Neuronal stem cell (in vitro differentiated cells): ENCODE measurements around the gene ZKSCAN1.
A peak's percentile ranks its signal among the peaks of the same experiment; 100 is the strongest.

ENCODE experiments used
- DNase-seq: peaks from one replicate; pipeline ENCODE4 v3.0.0-alpha.2; 2013; ENCODE audit warnings: low spot score
- H2AFZ ChIP-seq: one replicate; pipeline ENCODE4 v1.6.1; 2013; ENCODE audit warnings: mild to moderate bottlenecking, low read length, inconsistent platforms
- H2AK5ac ChIP-seq: 2 replicates; pipeline ENCODE4 v1.6.1; 2013; ENCODE audit warnings: low read depth, mild to moderate bottlenecking, inconsistent platforms, low read length, moderate library complexity, mixed read lengths
- H2BK120ac ChIP-seq: 2 replicates; pipeline ENCODE4 v1.6.1; 2013; ENCODE audit warnings: low read depth, mild to moderate bottlenecking, inconsistent platforms, low read length, moderate library complexity, mixed read lengths
- H2BK12ac ChIP-seq: one replicate; pipeline ENCODE4 v1.6.1; 2013; ENCODE audit warnings: low read length, inconsistent platforms
- H2BK15ac ChIP-seq: 2 replicates; pipeline ENCODE4 v1.6.1; 2013; ENCODE audit warnings: mild to moderate bottlenecking, low read length, inconsistent platforms, mixed read lengths
- H2BK5ac ChIP-seq: one replicate; pipeline ENCODE4 v1.6.1; 2013; ENCODE audit warnings: inconsistent platforms, mild to moderate bottlenecking, low read length, moderate library complexity
- H3K14ac ChIP-seq: one replicate; pipeline ENCODE4 v1.6.1; 2013; ENCODE audit warnings: low read length, inconsistent platforms
- H3K18ac ChIP-seq: 2 replicates; pipeline ENCODE4 v1.6.1; 2013; ENCODE audit warnings: low read length, inconsistent platforms
- H3K23ac ChIP-seq: 2 replicates; pipeline ENCODE4 v1.6.1; 2013; ENCODE audit warnings: low read depth, mild to moderate bottlenecking, mixed read lengths, low read length, inconsistent platforms; ENCODE audit not compliant: poor library complexity
- H3K27ac ChIP-seq: replicated peaks from 3 replicates; pipeline ENCODE4 v1.5.1; 2013; ENCODE audit warnings: low read length, inconsistent platforms
- H3K27me3 ChIP-seq, 3 experiments: 2 replicates each; pipeline ENCODE4 v1.6.1; 2013; ENCODE audit warnings: low read length in 3 of 3, mild to moderate bottlenecking in 2 of 3, inconsistent platforms in 1 of 3, low read depth in 1 of 3, mixed read lengths in 1 of 3, moderate library complexity in 1 of 3; ENCODE audit not compliant: control insufficient read depth in 3 of 3, insufficient read depth in 3 of 3
- H3K36me3 ChIP-seq, 2 donors: replicated peaks in 1 of 2; 2 replicates each; pipeline ENCODE4 v1.6.1; 2013; ENCODE audit warnings: low read length in 2 of 2; ENCODE audit not compliant: control insufficient read depth in 2 of 2, insufficient read depth in 2 of 2
- H3K4ac ChIP-seq: 2 replicates; pipeline ENCODE4 v1.6.1; 2013; ENCODE audit warnings: inconsistent platforms, mild to moderate bottlenecking, low read length, moderate library complexity
- H3K4me1 ChIP-seq, 2 donors: 1 replicate in 1 of 2; 2 replicates in 1 of 2; pipeline ENCODE4 v1.6.1; 2013; ENCODE audit warnings: low read length in 2 of 2, low read depth in 1 of 2; ENCODE audit not compliant: control insufficient read depth in 2 of 2, insufficient read depth in 1 of 2
- H3K4me2 ChIP-seq: one replicate; pipeline ENCODE4 v1.6.1; 2013; ENCODE audit warnings: mild to moderate bottlenecking, low read length, inconsistent platforms; ENCODE audit not compliant: insufficient read depth, poor library complexity, severe bottlenecking
- H3K4me3 ChIP-seq, 2 donors: 2 replicates each; pipeline ENCODE4 v1.5.1; 2013; ENCODE audit warnings: low read length in 2 of 2, mild to moderate bottlenecking in 2 of 2, inconsistent platforms in 1 of 2, moderate library complexity in 1 of 2
- H3K79me1 ChIP-seq: one replicate; pipeline ENCODE4 v1.6.1; 2013; ENCODE audit warnings: low read depth, mild to moderate bottlenecking, inconsistent platforms, low read length, moderate library complexity
- H3K9ac ChIP-seq: one replicate; pipeline ENCODE4 v1.6.1; 2013; ENCODE audit warnings: mild to moderate bottlenecking, low read depth, low read length, inconsistent platforms; ENCODE audit not compliant: poor library complexity
- H3K9me3 ChIP-seq, 2 donors: replicated peaks in 1 of 2; 2 replicates each; pipeline versions ENCODE3 to v1.6.1; 2013; ENCODE audit warnings: low read length in 2 of 2, mild to moderate bottlenecking in 2 of 2, inconsistent platforms in 1 of 2, low read depth in 1 of 2, mixed read lengths in 1 of 2, moderate library complexity in 1 of 2; ENCODE audit not compliant: control insufficient read depth in 2 of 2, insufficient read depth in 1 of 2
- H4K8ac ChIP-seq: one replicate; pipeline ENCODE4 v1.6.1; 2013; ENCODE audit warnings: low read depth, mild to moderate bottlenecking, inconsistent platforms, low read length, moderate library complexity
- H4K91ac ChIP-seq: one replicate; pipeline ENCODE4 v1.6.1; 2013; ENCODE audit warnings: low read length, low read depth, mild to moderate bottlenecking, inconsistent platforms; ENCODE audit not compliant: poor library complexity
- WGBS, 2 donors: extraction: QIAGEN DNeasy Blood & Tissue Kit; methylation state at CpG; one replicate each; pipeline ENCODE4 v1.1.7; 2013; ENCODE audit warnings: missing lambda C conversion rate in 2 of 2, mixed read lengths in 1 of 2; ENCODE audit not compliant: insufficient read length in 2 of 2, insufficient replicate concordance in 1 of 2; ENCODE audit errors: extremely low coverage in 2 of 2; 5-methylcytosine and 5-hydroxymethylcytosine counted together

The ZKSCAN1 gene

DNA sequence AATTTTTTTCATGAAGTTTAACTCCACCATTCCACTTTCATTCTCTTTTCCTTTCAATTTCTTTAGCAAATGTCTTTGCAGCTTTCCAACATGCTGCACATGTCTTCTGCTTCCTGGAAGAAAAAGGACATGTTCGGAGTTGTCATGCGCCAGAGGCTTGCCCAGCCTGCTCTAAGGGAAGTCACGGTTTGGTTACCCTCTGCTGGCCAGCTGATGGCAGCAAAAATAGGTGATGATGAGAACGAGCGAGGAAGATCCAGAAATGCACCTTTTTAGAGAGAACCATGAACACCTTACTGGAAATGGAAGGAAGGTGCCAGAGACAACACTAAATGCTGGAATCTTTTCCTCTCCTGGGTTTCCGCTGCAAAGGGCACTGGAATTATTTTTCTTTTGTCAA lies 29.3 kb downstream of the ZKSCAN1 start:
- H3K23ac ChIP-seq: no peak overlapping the region
- H3K4me3 ChIP-seq: no peak overlapping the region
- no peak overlapping the region for H3K14ac ChIP-seq
- H3K79me1 ChIP-seq: peaks cover 4% of the 10 kb centered on the region
- no peak overlapping the region for H2AK5ac ChIP-seq
- H3K9me3 ChIP-seq: no peaks in the 10 kb centered on the region
- H3K4me1 ChIP-seq: peaks cover 0 to 2% of the 10 kb centered on the region in 2 donors
- no peak overlapping the region for H3K27ac ChIP-seq
- no CpG with 5 or more reads among the region's 6 CpGs for WGBS, 2 donors
- no peak overlapping the region for H4K8ac ChIP-seq
- H2BK120ac ChIP-seq: no peak overlapping the region
- no peak overlapping the region for H3K9ac ChIP-seq
- no peak for DNase-seq
- no peak overlapping the region for H3K4ac ChIP-seq
- no peaks in the 10 kb centered on the region for H3K27me3 ChIP-seq
- no peak overlapping the region for H2BK5ac ChIP-seq
- H4K91ac ChIP-seq: no peak overlapping the region
- no peak overlapping the region for H2BK15ac ChIP-seq
- no peak overlapping the region for H2BK12ac ChIP-seq
- peaks cover 1 to 10% of the 10 kb centered on the region in 2 donors for H3K36me3 ChIP-seq
- no peak overlapping the region for H3K18ac ChIP-seq
- no peak overlapping the region for H2AFZ ChIP-seq
- no peak overlapping the region for H3K4me2 ChIP-seq

DNA sequence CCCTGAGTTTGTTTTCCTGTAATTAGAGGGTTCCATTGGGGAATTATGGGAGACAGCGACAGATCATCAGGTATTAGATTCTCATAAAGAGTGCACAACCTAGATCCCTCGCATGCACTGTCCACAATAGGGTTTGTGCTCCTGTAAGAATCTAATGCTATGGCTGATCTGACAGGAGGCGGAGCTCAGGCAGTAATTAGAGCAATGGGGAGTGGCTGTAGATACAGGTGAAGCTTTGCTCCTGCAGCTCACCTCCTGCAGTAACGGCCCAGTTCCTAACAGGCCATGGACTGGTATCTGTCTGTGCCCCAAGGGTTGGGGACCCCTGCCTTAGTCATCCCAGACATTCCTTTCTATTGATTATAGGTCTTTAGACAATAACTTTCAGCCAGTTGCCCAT lies 33.3 kb downstream of the ZKSCAN1 start:
- H3K4ac ChIP-seq: no peak overlapping the region
- no peak overlapping the region for H3K4me2 ChIP-seq
- no peak overlapping the region for H3K23ac ChIP-seq
- DNase-seq: no peak
- no peak overlapping the region for H3K18ac ChIP-seq
- no peak overlapping the region for H2BK15ac ChIP-seq
- no peak overlapping the region for H3K9ac ChIP-seq
- peak overlapping the region; percentile 70 for H4K8ac ChIP-seq
- H3K9me3 ChIP-seq: no peaks in the 10 kb centered on the region
- no peak overlapping the region for H4K91ac ChIP-seq
- no peak overlapping the region for H2AK5ac ChIP-seq
- WGBS, 2 donors: no CpG with 5 or more reads among the region's 4 CpGs
- H2BK5ac ChIP-seq: no peak overlapping the region
- H2BK12ac ChIP-seq: no peak overlapping the region
- H3K27me3 ChIP-seq: no peaks in the 10 kb centered on the region
- H2AFZ ChIP-seq: peak overlapping the region; percentile 97
- peaks cover 8% of the 10 kb centered on the region for H3K79me1 ChIP-seq
- H3K4me3 ChIP-seq: no peak overlapping the region
- no peak overlapping the region for H3K14ac ChIP-seq
- H3K4me1 ChIP-seq: peaks cover 1 to 2% of the 10 kb centered on the region in 2 donors
- H3K27ac ChIP-seq: no peak overlapping the region
- no peak overlapping the region for H2BK120ac ChIP-seq
- H3K36me3 ChIP-seq: peaks cover 2 to 19% of the 10 kb centered on the region in 2 donors

DNA sequence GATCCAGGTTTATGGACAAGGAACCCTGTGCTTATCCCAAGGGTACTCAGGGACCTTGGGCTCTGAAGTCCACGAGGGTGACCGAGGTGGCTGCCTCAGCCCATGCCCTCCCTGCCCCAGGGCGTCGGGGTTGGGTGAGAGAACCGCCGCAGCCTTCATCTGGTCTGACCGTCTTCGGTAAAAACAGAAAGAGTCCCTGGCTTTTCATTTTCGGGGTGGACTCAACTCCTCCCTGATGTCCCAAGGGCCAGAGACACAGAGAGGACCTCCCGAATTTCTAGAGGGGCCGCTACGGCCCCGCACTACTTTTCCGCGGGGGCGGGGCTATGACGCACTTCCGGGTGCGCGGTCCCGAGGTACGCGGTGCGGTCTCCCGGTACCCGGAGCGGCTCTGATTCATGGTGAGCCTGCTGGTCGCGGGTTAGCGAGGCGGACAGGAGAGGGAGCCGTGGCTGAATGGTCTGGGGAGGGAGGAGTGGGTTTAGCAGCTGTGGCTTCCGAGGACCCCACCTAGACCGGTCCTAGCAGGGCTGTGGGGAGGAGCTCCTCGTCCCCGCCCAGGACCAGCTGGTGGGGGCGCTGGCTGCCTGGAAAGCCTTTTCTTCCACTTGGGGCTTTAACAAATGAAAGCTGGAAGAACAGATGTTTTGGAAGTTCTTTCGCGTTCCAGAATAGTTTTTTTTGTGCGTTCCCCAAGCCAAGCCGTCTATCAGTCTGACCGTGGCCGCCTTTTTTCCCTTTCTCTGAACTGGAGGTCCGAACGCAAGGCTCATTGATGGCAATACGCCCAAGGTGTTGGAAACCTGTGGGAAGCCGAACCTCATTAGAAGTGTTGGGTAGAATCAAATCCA lies 34.3 kb downstream of the ZKSCAN1 start, which contains the start of gene ZSCAN21:
Gene ZSCAN21 (plus strand): TSS at position 334 of the 851 bp plus-strand sequence. CDS start 7,233 bp downstream, outside the sequence.
- H2BK120ac ChIP-seq: no peak within 1 kb of the TSS
- whole genome bisulfite sequencing, 2 donors: no CpG with 5 or more reads among the region's 47 CpGs

DNA sequence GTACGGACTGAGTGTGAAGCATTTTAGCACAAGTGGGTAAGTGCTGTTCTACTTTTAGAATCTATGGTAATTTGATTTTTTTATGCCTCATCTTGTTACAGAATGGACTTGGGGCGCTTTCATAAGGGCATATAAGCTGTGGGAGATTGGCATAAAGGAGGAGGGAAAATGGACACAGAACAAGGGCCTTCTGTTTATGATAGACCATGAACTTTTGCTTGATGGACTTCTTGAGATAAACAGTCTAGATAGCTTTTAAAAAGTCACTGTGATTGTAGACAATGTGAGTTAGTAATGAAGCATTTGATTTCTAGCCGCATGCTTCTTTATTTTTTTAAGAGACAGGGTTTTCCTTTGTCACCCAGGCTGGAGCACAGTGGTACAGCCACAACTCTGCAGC lies 36.2 kb downstream of the ZKSCAN1 start:
- Histone ChIP-seq H3K79me1 (peaks cover 10% of the 10 kb centered on the region), H3K23ac (no peak overlapping the region), H2BK5ac (no peak overlapping the region), H2AFZ (no peak overlapping the region), H3K36me3 (peaks cover 2 to 33% of the 10 kb centered on the region in 2 donors), H3K4me3 (no peak overlapping the region), H3K27ac (no peak overlapping the region), H3K4me1 (peaks cover 1 to 2% of the 10 kb centered on the region in 2 donors), H3K9me3 (no peaks in the 10 kb centered on the region), H2AK5ac (no peak overlapping the region), H3K9ac (no peak overlapping the region), H4K91ac (no peak overlapping the region), H2BK12ac (no peak overlapping the region), H3K4ac (no peak overlapping the region), H3K14ac (no peak overlapping the region), H3K27me3 (no peaks in the 10 kb centered on the region), H2BK15ac (no peak overlapping the region), H4K8ac (no peak overlapping the region), H2BK120ac (no peak overlapping the region), H3K4me2 (no peak overlapping the region), H3K18ac (no peak overlapping the region)
- DNase-seq: no peak
- WGBS, 2 donors: no CpG with 5 or more reads among the region's 3 CpGs

More for the DNA sequence above, 34.3 kb downstream of the ZKSCAN1 start, which contains the start of gene ZSCAN21:
- Histone ChIP-seq H3K14ac (peak within 1 kb of the TSS; percentile 48), H2BK5ac (no peak within 1 kb of the TSS), H3K27me3 (no peaks in the 10 kb centered on the region), H2AK5ac (no peak within 1 kb of the TSS), H2BK12ac (no peak within 1 kb of the TSS), H3K4ac (no peak within 1 kb of the TSS), H3K23ac (peak within 1 kb of the TSS; percentile 99), H3K4me2 (peak within 1 kb of the TSS; percentile 75), H2AFZ (peak within 1 kb of the TSS; percentile 97), H2BK15ac (no peak within 1 kb of the TSS), H4K8ac (peak within 1 kb of the TSS; percentile 70), H3K4me3 (peak within 1 kb of the TSS; percentile 94 to 99), H3K18ac (peak within 1 kb of the TSS; percentile 95), H3K79me1 (peaks cover 10% of the 10 kb centered on the region), H3K4me1 (peaks cover 1 to 2% of the 10 kb centered on the region in 2 donors), H3K27ac (peak within 1 kb of the TSS; percentile 89), H3K9me3 (no peaks in the 10 kb centered on the region), H3K9ac (peak within 1 kb of the TSS; percentile 87), H4K91ac (no peak within 1 kb of the TSS), H3K36me3 (peaks cover 2 to 24% of the 10 kb centered on the region in 2 donors)
- DNase-seq: peak; percentile 79
